ENCODE data around the gene TNFRSF1A.

TNFRSF1A gene

DNA sequence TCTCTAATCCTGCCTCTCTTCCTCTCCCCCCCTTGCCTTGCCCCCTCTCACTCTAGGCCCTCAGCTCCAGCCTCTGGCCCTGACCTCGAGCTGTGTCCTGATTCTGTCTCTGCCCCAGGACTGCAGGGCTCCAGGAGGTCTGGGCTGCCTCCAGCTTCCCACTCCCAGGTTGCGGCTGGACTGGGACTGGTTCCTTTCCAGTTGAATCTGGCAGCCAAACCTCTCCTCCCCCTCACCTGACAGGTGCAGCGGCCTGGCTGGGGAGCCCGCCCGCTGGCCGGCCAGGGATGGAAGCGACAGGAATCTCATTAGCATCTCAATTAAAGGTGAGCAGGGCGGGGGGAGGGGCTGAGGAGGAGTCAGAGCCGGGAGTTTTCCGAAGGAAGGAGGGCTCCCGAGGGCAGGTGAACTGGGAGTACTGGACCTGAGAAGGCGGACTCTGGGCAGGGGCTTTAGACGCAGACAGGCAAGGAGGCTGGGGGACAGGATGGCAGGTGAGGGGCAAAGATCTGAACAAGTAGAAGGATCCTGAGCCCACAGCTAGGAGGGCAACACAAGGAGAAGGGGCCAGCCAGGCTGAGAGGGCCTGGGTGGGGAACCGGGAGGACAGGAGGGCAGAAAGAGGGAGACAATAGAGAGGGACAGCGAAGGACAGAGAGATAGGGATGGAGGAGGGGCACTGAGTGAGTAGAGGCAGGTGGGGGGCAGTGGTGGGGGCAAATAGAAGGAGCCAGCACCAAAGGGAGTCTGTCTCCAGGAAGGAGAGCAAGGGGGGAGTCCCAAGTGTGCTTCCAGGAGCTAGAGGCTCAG is 33.6 kb upstream of the TNFRSF1A start, which contains the start of gene SCNN1A:
Gene SCNN1A (minus strand): TSS at position 295 of the 810 bp plus-strand sequence. CDS start 780 bp downstream, outside the sequence.
- Histone ChIP-seq H2AFZ (ENCODE audit: low read length) (no peak within 1 kb of the TSS; the same call in 1 of the 2 replicates), H3K4me2 (ENCODE audit: low read depth, low read length, poor library complexity, severe bottlenecking) (no peak within 1 kb of the TSS)

GRCh38 chr12:6374786-6375160 is 32.9 kb upstream of the TNFRSF1A start:
- Histone ChIP-seq H3K4me2 (ENCODE audit: low read depth, low read length, poor library complexity, severe bottlenecking) (no peak overlapping the region), H3K9me2 (replicated peaks; ENCODE audit: low read depth, low read length) (no peaks in the 10 kb centered on the region), H3K4me3 (ENCODE audit: low read length, poor library complexity, severe bottlenecking) (no peak overlapping the region), H3K36me3 (ENCODE audit: insufficient read depth, low read length) (no peaks in the 10 kb centered on the region), H3K27me3 (ENCODE audit: insufficient read depth, low read length, poor library complexity, severe bottlenecking) (no peaks in the 10 kb centered on the region), H3K79me2 (ENCODE audit: insufficient read depth, low read length) (no peaks in the 10 kb centered on the region), H4K20me1 (ENCODE audit: insufficient read depth, low read length, poor library complexity, severe bottlenecking) (no peaks in the 10 kb centered on the region), H3F3A (ENCODE audit: low read depth) (no peaks in the 10 kb centered on the region), H2AFZ (ENCODE audit: low read length) (no peak overlapping the region), H3K9me3 (ENCODE audit: insufficient read depth, low read depth, low read length) (no peaks in the 10 kb centered on the region), H3K4me1 (ENCODE audit: insufficient read depth, low read length, poor library complexity, severe bottlenecking) (peaks cover 48% of the 10 kb centered on the region), H3K9ac (ENCODE audit: low read depth, low read length, poor library complexity, severe bottlenecking) (no peak overlapping the region)
- TF ChIP-seq CTCF (conservative IDR thresholded peaks at IDR 0.05; ENCODE audit: low read length) (no peak), EZH2phosphoT487 (IDR thresholded peaks at IDR 0.05; ENCODE audit: borderline replicate concordance) (no peak)

More for the DNA sequence above, 33.6 kb upstream of the TNFRSF1A start, which contains the start of gene SCNN1A:
- Histone ChIP-seq H3K4me1 (ENCODE audit: insufficient read depth, low read length, poor library complexity, severe bottlenecking) (peaks cover 46% of the 10 kb centered on the region), H3K79me2 (ENCODE audit: insufficient read depth, low read length) (no peaks in the 10 kb centered on the region), H3K4me3 (ENCODE audit: low read length, poor library complexity, severe bottlenecking) (no peak within 1 kb of the TSS), H3K27me3 (ENCODE audit: insufficient read depth, low read length, poor library complexity, severe bottlenecking) (no peaks in the 10 kb centered on the region), H3F3A (ENCODE audit: low read depth) (no peaks in the 10 kb centered on the region), H3K9ac (ENCODE audit: low read depth, low read length, poor library complexity, severe bottlenecking) (peak within 1 kb of the TSS; percentile 41), H4K20me1 (ENCODE audit: insufficient read depth, low read length, poor library complexity, severe bottlenecking) (no peaks in the 10 kb centered on the region), H3K9me3 (ENCODE audit: insufficient read depth, low read depth, low read length) (no peaks in the 10 kb centered on the region), H3K36me3 (ENCODE audit: insufficient read depth, low read length) (no peaks in the 10 kb centered on the region), H3K9me2 (replicated peaks; ENCODE audit: low read depth, low read length) (no peaks in the 10 kb centered on the region)
- TF ChIP-seq EZH2phosphoT487 (IDR thresholded peaks at IDR 0.05; ENCODE audit: borderline replicate concordance) (no peak), CTCF (conservative IDR thresholded peaks at IDR 0.05; ENCODE audit: low read length) (no peak)

- H4K20me1 ChIP-seq (ENCODE audit: insufficient read depth, low read length, poor library complexity, severe bottlenecking) = no peaks in the 10 kb centered on the region
- no peaks in the 10 kb centered on the region for H3K27me3 ChIP-seq (ENCODE audit: insufficient read depth, low read length, poor library complexity, severe bottlenecking)
- no peaks in the 10 kb centered on the region for H3K9me2 ChIP-seq (replicated peaks; ENCODE audit: low read depth, low read length)
- TF ChIP-seq CTCF (conservative IDR thresholded peaks at IDR 0.05; ENCODE audit: low read length) (no peak), EZH2phosphoT487 (IDR thresholded peaks at IDR 0.05; ENCODE audit: borderline replicate concordance) (no peak)
- H3K36me3 ChIP-seq (ENCODE audit: insufficient read depth, low read length) = no peaks in the 10 kb centered on the region
- H3K9ac ChIP-seq (ENCODE audit: low read depth, low read length, poor library complexity, severe bottlenecking) = no peak overlapping the region
- no peak overlapping the region for H3K4me2 ChIP-seq (ENCODE audit: low read depth, low read length, poor library complexity, severe bottlenecking)
- H3K9me3 ChIP-seq (ENCODE audit: insufficient read depth, low read depth, low read length) = no peaks in the 10 kb centered on the region
- no peak overlapping the region for H2AFZ ChIP-seq (ENCODE audit: low read length)
- no peak overlapping the region for H3K4me3 ChIP-seq (ENCODE audit: low read length, poor library complexity, severe bottlenecking)
- no peaks in the 10 kb centered on the region for H3K79me2 ChIP-seq (ENCODE audit: insufficient read depth, low read length)
- peaks cover 49% of the 10 kb centered on the region for H3K4me1 ChIP-seq (ENCODE audit: insufficient read depth, low read length, poor library complexity, severe bottlenecking)
- no peaks in the 10 kb centered on the region for H3F3A ChIP-seq (ENCODE audit: low read depth)
These were observed 32.3 kb upstream of the TNFRSF1A start for GRCh38 chr12:6374028-6374785.

Data from Loucy (cell line).